GM12878 (cell line): ENCODE data around the gene FAM53B. TPM values are rescaled to one million over a fixed set of nuclear protein-coding genes. Genes with fewer than 3 reads are reported as not detected.

Source experiments
- ATAC-seq: fragments of 200-7000 bp; cut with Tn5 transposase; 3 replicates; pipeline ENCODE4 v1.9.1; 2020; ENCODE audit warnings: mild to moderate bottlenecking, moderate library complexity
- BruUV-seq: library from RNA; stranded (reverse); fragments of 400-500 nt; replicated peaks from 2 replicates; lab custom pipeline; 2021; lab: Mats Ljungman, UMichigan
- CTCF ChIA-PET: fragments of 300-600 bp; sonication (Branson Sonifier 250); formaldehyde crosslinking; extraction: SDS; loops from one replicate; lab custom pipeline; 2021; ENCODE audit warnings: inconsistent platforms; lab: Yijun Ruan, JAX
- POLR2A ChIA-PET: fragments of 350-600 bp; formaldehyde crosslinking; extraction: SDS; loops from one replicate; lab custom pipeline; 2021; ENCODE audit warnings: inconsistent platforms; lab: Charles Lee
- RAD21 ChIA-PET: fragments of 300-600 bp; sonication (Branson Sonifier 250); formaldehyde crosslinking; loops from one replicate; lab custom pipeline; 2023; ENCODE audit warnings: antibody characterized with exemption; ENCODE audit not compliant: unreplicated experiment; lab: Charles Lee
- SMC1A ChIA-PET: fragments of 300-600 bp; sonication (Branson Sonifier 250); formaldehyde crosslinking; loops from one replicate; lab custom pipeline; 2023; ENCODE audit not compliant: unreplicated experiment, uncharacterized antibody; lab: Charles Lee
- DNase-seq: peaks from one replicate; pipeline ENCODE4 v3.0.0-alpha.2; 2011; ENCODE audit warnings: low read depth, low spot score
- FAIRE-seq: peaks from 3 replicates; lab custom pipeline; 2011; peaks lifted over from hg19 to GRCh38; lab: Jason Lieb, UNC
- H2AFZ ChIP-seq: 2 replicates; pipeline ENCODE4 v1.6.0; 2011; ENCODE audit warnings: low read depth, low read length, control low read depth; ENCODE audit not compliant: control insufficient read depth
- H3K27ac ChIP-seq: 2 replicates; pipeline ENCODE4 v1.5.1; 2011; ENCODE audit warnings: control low read depth; ENCODE audit not compliant: control insufficient read depth, insufficient read depth
- H3K27me3 ChIP-seq, 2 experiments: replicated peaks in 1 of 2; 2 replicates each; pipeline versions ENCODE4 v1.6.0 to v1.6.1; 2011; ENCODE audit warnings: low read length in 1 of 2; ENCODE audit not compliant: control insufficient read depth in 2 of 2, insufficient read depth in 2 of 2
- H3K36me3 ChIP-seq, 2 experiments: 2 replicates each; pipeline ENCODE4 v1.5.1; 2011; ENCODE audit warnings: low read length in 1 of 2; ENCODE audit not compliant: control insufficient read depth in 2 of 2, insufficient read depth in 2 of 2
- H3K4me1 ChIP-seq: 2 replicates; pipeline ENCODE4 v1.6.1; 2011; ENCODE audit warnings: mild to moderate bottlenecking, low read length, moderate library complexity, mixed read lengths; ENCODE audit not compliant: control insufficient read depth, insufficient read depth
- H3K4me2 ChIP-seq: 2 replicates; pipeline ENCODE4 v1.6.0; 2011; ENCODE audit warnings: control low read depth; ENCODE audit not compliant: control insufficient read depth, insufficient read depth
- H3K4me3 ChIP-seq: fragments of 200-600 bp; sonication (generic); 2 replicates; pipeline ENCODE4 v1.5.1; 2016
- H3K79me2 ChIP-seq: 2 replicates; pipeline ENCODE4 v1.6.0; 2011; ENCODE audit warnings: low read length; ENCODE audit not compliant: control insufficient read depth, insufficient read depth
- H3K9ac ChIP-seq: 2 replicates; pipeline ENCODE4 v1.8.0; 2011; ENCODE audit warnings: low read length, control low read depth, mixed read lengths; ENCODE audit not compliant: control insufficient read depth, insufficient read depth
- H3K9me3 ChIP-seq: replicated peaks from 3 replicates; pipeline ENCODE4 v1.5.1; 2011; ENCODE audit warnings: mild to moderate bottlenecking, low read length; ENCODE audit not compliant: control insufficient read depth, insufficient read depth
- H4K20me1 ChIP-seq: 2 replicates; pipeline ENCODE4 v1.6.0; 2011; ENCODE audit not compliant: control insufficient read depth, insufficient read depth
- ATF7 ChIP-seq: fragments of 450-650 bp; IDR thresholded peaks from 2 replicates; pipeline ENCODE4 v1.6.1; 2016; ENCODE audit warnings: low read depth, mild to moderate bottlenecking
- CBX5 ChIP-seq: sonication (generic); IDR thresholded peaks from 2 replicates; pipeline ENCODE4 v1.6.1; 2016; ENCODE audit warnings: low read depth, moderate library complexity, mild to moderate bottlenecking, inconsistent platforms
- CHD4 ChIP-seq: fragments of 200-600 bp; sonication (generic); IDR thresholded peaks from 2 replicates; pipeline ENCODE4 v1.6.1; 2016; ENCODE audit warnings: mild to moderate bottlenecking
- ESRRA ChIP-seq: IDR thresholded peaks from 2 replicates; pipeline ENCODE4 v1.6.1; 2012; ENCODE audit warnings: mild to moderate bottlenecking, low read length, improper control_type of control experiment
- MTA2 ChIP-seq: fragments of 450-650 bp; IDR thresholded peaks from 2 replicates; pipeline ENCODE4 v1.6.1; 2016; ENCODE audit warnings: low read depth, mild to moderate bottlenecking, moderate library complexity
- SPI1 ChIP-seq: IDR thresholded peaks from 2 replicates; pipeline ENCODE4 v1.6.1; 2011; ENCODE audit warnings: low read depth, mild to moderate bottlenecking, low read length, moderate library complexity, borderline replicate concordance; ENCODE audit not compliant: insufficient read depth
- STAT1 ChIP-seq: fragments of 450-650 bp; conservative IDR thresholded peaks from 2 replicates; pipeline ENCODE4 v1.6.1; 2014; ENCODE audit warnings: antibody characterized with exemption, mild to moderate bottlenecking
- WGBS: methylation state at CpG from one replicate; pipeline ENCODE4 v1.1.6; 2016; ENCODE audit warnings: low lambda C conversion rate; ENCODE audit not compliant: insufficient replicate concordance, insufficient coverage; ENCODE audit errors: missing lambda C conversion rate; 5-methylcytosine and 5-hydroxymethylcytosine counted together
- in situ Hi-C: fragments of 300-500 bp; cut with MboI; formaldehyde crosslinking; loops from 9 replicates; pipeline ENCODE4 v1.14.3; 2018; ENCODE audit warnings: mixed read lengths
- intact Hi-C: fragments of 100-400 bp; cut with micrococcal nuclease; formaldehyde crosslinking; loops from one replicate; pipeline ENCODE4 v1.14.2; 2022; ENCODE audit not compliant: unreplicated experiment
- polyA plus RNA-seq, 11 experiments: library from polyadenylated mRNA; depleted of rRNA in 4 of 11; unstranded in 6 of 11; stranded (reverse) in 5 of 11; fragments of >200 nt; fragmentation: Nextera tagmentation in 4 of 11; fragmentation: Illumina TruSeq in 1 of 11; extraction: Ambion mirVana in 4 of 11; extraction: Trizol in 1 of 11; gene quantifications; 1 replicate in 1 of 11; 2 replicates in 10 of 11; pipeline versions ENCODE4 v1.2.1 to v1.2.3, GENCODE V29; 2011 to 2016; ENCODE audit warnings: inconsistent platforms in 2 of 11, missing spikeins in 2 of 11, low read depth in 1 of 11
- total RNA-seq, 4 experiments: library from RNA; depleted of rRNA in 3 of 4; stranded (reverse); fragments of >200 nt in 3 of 4; fragmentation: Illumina TruSeq in 1 of 4; extraction: Trizol in 1 of 4; gene quantifications; 2 replicates each; pipeline versions ENCODE4 v1.2.1 to v1.2.3, GENCODE V29; 2013 to 2021
- TF ChIP-seq, protein P1 (sequence below): IDR thresholded peaks from 2 replicates; pipeline ENCODE4 v1.6.1; 2012; ENCODE audit warnings: low read length, inconsistent platforms
- TF ChIP-seq, protein P2 (sequence below): IDR thresholded peaks from 2 replicates; pipeline ENCODE4 v1.6.1; 2012; ENCODE audit warnings: low read depth, low read length, improper control_type of control experiment
- TF ChIP-seq, protein P3 (sequence below): fragments of 450-650 bp; IDR thresholded peaks from 2 replicates; pipeline ENCODE4 v1.6.1; 2017; ENCODE audit warnings: mild to moderate bottlenecking
- TF ChIP-seq, protein P4 (sequence below): fragments of 150-350 bp; IDR thresholded peaks from 2 replicates; pipeline ENCODE4 v1.6.1; 2016; ENCODE audit warnings: low read depth, low read length

Gene FAM53B
- total and polyA plus RNA-seq, 10 of the 15 experiments (the other 5 are each of a cell fraction or from before 2014, with no cell fraction given), result 0.05 to 26.3 (median 8.1) TPM

DNA sequence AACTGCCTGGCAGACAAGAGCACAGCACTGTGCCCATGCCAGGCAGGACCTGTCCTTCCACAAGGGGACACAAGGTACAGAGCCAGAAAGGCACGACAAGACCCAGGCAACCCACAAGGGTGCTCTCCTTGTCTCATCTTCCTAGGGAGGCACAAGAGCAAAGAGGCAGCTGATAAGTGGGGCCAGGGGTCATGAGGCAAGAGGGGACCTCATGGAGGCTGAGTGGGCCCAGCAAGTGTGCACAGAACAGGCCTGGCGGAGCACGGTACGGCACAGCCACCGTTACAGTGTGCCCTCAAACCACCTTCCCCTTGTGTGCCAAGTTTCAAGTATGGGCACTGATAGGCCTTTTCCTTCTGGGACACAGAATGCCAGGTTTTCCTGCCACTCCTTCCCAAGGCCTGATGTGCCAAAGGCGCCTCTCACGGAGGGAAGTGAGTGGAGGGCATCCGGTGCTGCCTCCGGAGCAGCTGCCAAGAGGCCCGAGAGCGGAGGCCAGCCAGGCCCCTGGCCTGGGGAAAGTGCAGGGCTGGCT lies 75.6 kb downstream of the FAM53B start (continued):
- no peak for TF ChIP-seq CBX5
- no peak for TF ChIP-seq CHD4
- TF ChIP-seq STAT1, result no peak
- TF ChIP-seq ATF7, result no peak
- TF ChIP-seq SPI1, result no peak

DNA sequence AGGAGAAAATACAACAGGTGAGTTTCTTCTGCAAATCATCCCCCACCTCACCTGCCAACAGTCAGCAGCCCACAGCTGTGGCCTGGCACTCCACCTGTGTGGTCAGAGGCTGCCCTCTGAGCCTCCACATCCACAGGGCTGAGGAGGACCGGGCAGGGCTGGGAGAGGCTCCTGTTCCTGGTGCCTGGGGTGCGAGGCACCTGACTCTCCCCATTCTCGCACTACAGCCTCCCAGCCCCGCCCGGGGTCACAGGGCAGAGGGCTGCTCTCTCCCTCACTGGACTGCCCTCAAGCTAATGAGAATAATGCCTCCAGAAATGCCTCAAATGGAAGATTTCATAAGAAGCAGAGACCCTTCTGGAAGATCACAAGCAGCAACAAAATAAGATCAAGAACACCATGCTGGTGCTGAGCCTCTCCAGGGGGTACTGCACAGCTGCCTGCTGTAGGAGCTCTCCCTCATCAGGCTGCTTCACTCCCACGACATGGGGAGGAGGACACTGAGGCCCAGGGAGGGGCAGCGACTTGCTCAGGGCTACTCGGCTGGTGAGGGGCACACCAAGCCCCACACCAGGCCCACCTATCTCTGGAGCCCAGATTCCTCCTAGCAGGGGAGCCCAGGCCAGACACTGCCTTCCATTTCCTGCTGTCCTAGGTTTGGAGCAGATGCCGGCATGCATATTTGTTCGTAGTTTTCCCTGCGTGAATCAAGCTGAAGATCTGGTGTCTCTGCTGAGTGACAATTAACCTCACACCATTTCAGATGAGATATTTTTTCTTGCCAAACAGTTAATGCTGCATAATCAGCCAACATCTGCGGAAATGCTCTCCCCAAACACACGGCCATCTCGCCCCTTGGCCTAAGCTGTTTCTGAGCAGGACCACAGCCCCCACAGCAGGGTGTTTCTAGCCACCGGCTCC lies 76.5 kb downstream of the FAM53B start:
- ChIA-PET CTCF (no interaction called here), SMC1A (interaction anchor here (1.3 kb wide), 1 partner anchor 21 kb away, joined by 3 read pairs; no protein-coding TSS in a partner anchor), RAD21 (no interaction called here), POLR2A (no interaction called here)
- H3K79me2 ChIP-seq, result no peaks in the 10 kb centered on the region; the same call in 1 of the 2 replicates
- no peaks in the 10 kb centered on the region for H4K20me1 ChIP-seq
- H3K4me1 ChIP-seq, result no peaks in the 10 kb centered on the region
- no TSS peak for BruUV-seq
- DNase-seq (no peak), ATAC-seq (no peak), FAIRE-seq (no peak)
- H3K4me2 ChIP-seq, result no peak overlapping the region
- 94% methylated on average over 15 of the region's 15 CpGs for WGBS
- H3K4me3 ChIP-seq, result no peak overlapping the region
- H3K9ac ChIP-seq, result no peak overlapping the region
- H3K27ac ChIP-seq, result no peak overlapping the region
- H2AFZ ChIP-seq, result no peak overlapping the region
- no peaks in the 10 kb centered on the region for H3K9me3 ChIP-seq
- H3K27me3 ChIP-seq, result no peaks in the 10 kb centered on the region
- intact Hi-C loops, result no loop called here
- in situ Hi-C loops, result no loop called here
- H3K36me3 ChIP-seq, result peaks cover under 1 to 17% of the 10 kb centered on the region in 2 experiments; a peak in 3 of 4 replicates
- TF ChIP-seq, protein P1, sequence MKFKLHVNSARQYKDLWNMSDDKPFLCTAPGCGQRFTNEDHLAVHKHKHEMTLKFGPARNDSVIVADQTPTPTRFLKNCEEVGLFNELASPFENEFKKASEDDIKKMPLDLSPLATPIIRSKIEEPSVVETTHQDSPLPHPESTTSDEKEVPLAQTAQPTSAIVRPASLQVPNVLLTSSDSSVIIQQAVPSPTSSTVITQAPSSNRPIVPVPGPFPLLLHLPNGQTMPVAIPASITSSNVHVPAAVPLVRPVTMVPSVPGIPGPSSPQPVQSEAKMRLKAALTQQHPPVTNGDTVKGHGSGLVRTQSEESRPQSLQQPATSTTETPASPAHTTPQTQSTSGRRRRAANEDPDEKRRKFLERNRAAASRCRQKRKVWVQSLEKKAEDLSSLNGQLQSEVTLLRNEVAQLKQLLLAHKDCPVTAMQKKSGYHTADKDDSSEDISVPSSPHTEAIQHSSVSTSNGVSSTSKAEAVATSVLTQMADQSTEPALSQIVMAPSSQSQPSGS, result no peak
- no peak for TF ChIP-seq ESRRA
- TF ChIP-seq, protein P2, sequence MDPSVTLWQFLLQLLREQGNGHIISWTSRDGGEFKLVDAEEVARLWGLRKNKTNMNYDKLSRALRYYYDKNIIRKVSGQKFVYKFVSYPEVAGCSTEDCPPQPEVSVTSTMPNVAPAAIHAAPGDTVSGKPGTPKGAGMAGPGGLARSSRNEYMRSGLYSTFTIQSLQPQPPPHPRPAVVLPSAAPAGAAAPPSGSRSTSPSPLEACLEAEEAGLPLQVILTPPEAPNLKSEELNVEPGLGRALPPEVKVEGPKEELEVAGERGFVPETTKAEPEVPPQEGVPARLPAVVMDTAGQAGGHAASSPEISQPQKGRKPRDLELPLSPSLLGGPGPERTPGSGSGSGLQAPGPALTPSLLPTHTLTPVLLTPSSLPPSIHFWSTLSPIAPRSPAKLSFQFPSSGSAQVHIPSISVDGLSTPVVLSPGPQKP, result no peak
- no peak for TF ChIP-seq MTA2
- TF ChIP-seq, protein P3, sequence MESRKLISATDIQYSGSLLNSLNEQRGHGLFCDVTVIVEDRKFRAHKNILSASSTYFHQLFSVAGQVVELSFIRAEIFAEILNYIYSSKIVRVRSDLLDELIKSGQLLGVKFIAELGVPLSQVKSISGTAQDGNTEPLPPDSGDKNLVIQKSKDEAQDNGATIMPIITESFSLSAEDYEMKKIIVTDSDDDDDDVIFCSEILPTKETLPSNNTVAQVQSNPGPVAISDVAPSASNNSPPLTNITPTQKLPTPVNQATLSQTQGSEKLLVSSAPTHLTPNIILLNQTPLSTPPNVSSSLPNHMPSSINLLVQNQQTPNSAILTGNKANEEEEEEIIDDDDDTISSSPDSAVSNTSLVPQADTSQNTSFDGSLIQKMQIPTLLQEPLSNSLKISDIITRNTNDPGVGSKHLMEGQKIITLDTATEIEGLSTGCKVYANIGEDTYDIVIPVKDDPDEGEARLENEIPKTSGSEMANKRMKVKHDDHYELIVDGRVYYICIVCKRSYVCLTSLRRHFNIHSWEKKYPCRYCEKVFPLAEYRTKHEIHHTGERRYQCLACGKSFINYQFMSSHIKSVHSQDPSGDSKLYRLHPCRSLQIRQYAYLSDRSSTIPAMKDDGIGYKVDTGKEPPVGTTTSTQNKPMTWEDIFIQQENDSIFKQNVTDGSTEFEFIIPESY, result no peak
- TF ChIP-seq, protein P4, sequence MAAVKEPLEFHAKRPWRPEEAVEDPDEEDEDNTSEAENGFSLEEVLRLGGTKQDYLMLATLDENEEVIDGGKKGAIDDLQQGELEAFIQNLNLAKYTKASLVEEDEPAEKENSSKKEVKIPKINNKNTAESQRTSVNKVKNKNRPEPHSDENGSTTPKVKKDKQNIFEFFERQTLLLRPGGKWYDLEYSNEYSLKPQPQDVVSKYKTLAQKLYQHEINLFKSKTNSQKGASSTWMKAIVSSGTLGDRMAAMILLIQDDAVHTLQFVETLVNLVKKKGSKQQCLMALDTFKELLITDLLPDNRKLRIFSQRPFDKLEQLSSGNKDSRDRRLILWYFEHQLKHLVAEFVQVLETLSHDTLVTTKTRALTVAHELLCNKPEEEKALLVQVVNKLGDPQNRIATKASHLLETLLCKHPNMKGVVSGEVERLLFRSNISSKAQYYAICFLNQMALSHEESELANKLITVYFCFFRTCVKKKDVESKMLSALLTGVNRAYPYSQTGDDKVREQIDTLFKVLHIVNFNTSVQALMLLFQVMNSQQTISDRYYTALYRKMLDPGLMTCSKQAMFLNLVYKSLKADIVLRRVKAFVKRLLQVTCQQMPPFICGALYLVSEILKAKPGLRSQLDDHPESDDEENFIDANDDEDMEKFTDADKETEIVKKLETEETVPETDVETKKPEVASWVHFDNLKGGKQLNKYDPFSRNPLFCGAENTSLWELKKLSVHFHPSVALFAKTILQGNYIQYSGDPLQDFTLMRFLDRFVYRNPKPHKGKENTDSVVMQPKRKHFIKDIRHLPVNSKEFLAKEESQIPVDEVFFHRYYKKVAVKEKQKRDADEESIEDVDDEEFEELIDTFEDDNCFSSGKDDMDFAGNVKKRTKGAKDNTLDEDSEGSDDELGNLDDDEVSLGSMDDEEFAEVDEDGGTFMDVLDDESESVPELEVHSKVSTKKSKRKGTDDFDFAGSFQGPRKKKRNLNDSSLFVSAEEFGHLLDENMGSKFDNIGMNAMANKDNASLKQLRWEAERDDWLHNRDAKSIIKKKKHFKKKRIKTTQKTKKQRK, result no peak
